Testis (tissue), 3 donors: Measurements from ENCODE around the gene CEMIP2. TPM values are rescaled to one million over a fixed set of nuclear protein-coding genes. Genes with fewer than 3 reads are reported as not detected.

Experiments
- DNase-seq: peaks from one replicate; pipeline ENCODE4 v3.0.0-alpha.2; 2019
- H3K27ac ChIP-seq, 2 donors: fragments of 200-600 bp; sonication (generic); one replicate each; pipeline ENCODE4 v1.5.1; 2019
- H3K27me3 ChIP-seq: fragments of 200-600 bp; sonication (generic); one replicate; pipeline ENCODE4 v1.5.1; 2019
- H3K36me3 ChIP-seq: fragments of 200-600 bp; sonication (generic); one replicate; pipeline ENCODE4 v1.5.1; 2017; ENCODE audit warnings: low read depth; ENCODE audit errors: missing control alignments
- H3K4me1 ChIP-seq: fragments of 200-600 bp; sonication (generic); one replicate; pipeline ENCODE4 v1.5.1; 2019
- H3K4me3 ChIP-seq, 2 donors: fragments of 200-600 bp; sonication (generic); one replicate each; pipeline ENCODE4 v1.5.1; 2017 to 2019
- H3K9me3 ChIP-seq: fragments of 200-600 bp; sonication (generic); one replicate; pipeline ENCODE4 v1.5.1; 2017
- POLR2A ChIP-seq: fragments of 450-650 bp; IDR thresholded peaks from one replicate; pipeline ENCODE4 v1.6.1; 2017; ENCODE audit warnings: antibody characterized with exemption, mild to moderate bottlenecking, moderate library complexity
- WGBS, 2 donors: methylation state at CpG; one replicate each; pipeline ENCODE4 v1.1.5; 2018; 5-methylcytosine and 5-hydroxymethylcytosine counted together
- intact Hi-C: fragments of 100-400 bp; cut with DNase I; formaldehyde crosslinking; loops from one replicate; pipeline ENCODE4 v1.15.1; 2023; ENCODE audit warnings: low total_unique reads
- polyA plus RNA-seq: library from polyadenylated mRNA; stranded (reverse); fragments of 350-450 nt; fragmentation: Illumina TruSeq; extraction: RNeasy Lipid Tissue Mini Kit (QIAGEN cat#74804); gene quantifications from one replicate; pipeline ENCODE4 v1.2.3, GENCODE V29; 2014; ENCODE audit warnings: low read depth, low replicate concordance; ENCODE audit not compliant: insufficient read depth
- total RNA-seq, 2 donors: library from RNA; depleted of rRNA; stranded (reverse); fragments of >200 nt; gene quantifications; one replicate each; pipeline ENCODE4 v1.2.3, GENCODE V29; 2016
- TF ChIP-seq, protein P1 (sequence below), 3 experiments: fragments of 450-650 bp in 2 of 3; fragments of 200-600 bp in 1 of 3; sonication (generic) in 1 of 3; IDR thresholded peaks; one replicate each; pipeline ENCODE4 v1.5.1; 2016 to 2019; ENCODE audit warnings: antibody characterized with exemption in 3 of 3, mild to moderate bottlenecking in 2 of 3, moderate library complexity in 1 of 3

The CEMIP2 gene
- total and polyA plus RNA-seq, 3 donors from 2014 or later, result 18.3 to 146 (median 109) TPM

DNA sequence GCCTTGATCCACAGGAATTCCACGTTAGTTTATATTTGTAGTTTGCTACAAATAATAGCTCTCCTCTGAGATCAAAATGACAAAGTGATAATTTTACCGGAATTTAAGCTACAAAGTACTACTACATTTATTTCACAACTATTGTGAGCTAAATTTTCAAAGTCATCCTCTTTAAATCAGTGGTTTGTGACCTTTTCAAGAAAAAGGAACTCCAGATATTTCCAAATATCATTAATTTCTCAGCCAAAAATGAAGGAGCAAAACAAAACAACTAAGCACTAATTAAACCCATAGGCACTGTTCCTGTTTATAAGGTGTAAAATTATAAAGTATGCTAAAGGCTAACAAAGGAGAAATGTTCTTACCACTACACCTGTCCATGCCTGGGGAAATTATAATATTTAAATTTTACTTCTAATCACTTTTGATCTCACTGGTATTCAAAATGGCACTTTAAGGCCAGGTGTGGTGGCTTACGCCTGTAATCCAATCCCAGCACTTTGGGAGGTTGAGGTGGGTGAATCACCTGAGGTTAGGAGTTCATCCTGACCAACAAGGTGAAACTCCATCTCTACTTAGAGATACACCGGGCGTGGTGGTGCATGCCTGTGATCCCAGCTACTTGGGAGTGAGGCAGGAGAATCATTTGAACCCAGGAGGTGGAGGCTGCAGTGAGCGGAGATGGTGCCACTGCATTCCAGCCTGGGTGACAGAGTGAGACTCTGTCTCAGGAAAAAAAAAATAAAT is 77.5 kb downstream of the CEMIP2 start:
- Histone ChIP-seq H3K9me3 (no peaks in the 10 kb centered on the region), H3K4me1 (no peaks in the 10 kb centered on the region), H3K27ac (no peak overlapping the region), H3K4me3 (no peak overlapping the region), H3K36me3 (no peaks in the 10 kb centered on the region), H3K27me3 (no peaks in the 10 kb centered on the region)
- intact Hi-C loops, result no loop called here
- WGBS, 2 donors, result 90 to 92% methylated on average over 6 of the region's 6 CpGs
- no peak for DNase-seq
- no peak for TF ChIP-seq POLR2A
- TF ChIP-seq, protein P1, sequence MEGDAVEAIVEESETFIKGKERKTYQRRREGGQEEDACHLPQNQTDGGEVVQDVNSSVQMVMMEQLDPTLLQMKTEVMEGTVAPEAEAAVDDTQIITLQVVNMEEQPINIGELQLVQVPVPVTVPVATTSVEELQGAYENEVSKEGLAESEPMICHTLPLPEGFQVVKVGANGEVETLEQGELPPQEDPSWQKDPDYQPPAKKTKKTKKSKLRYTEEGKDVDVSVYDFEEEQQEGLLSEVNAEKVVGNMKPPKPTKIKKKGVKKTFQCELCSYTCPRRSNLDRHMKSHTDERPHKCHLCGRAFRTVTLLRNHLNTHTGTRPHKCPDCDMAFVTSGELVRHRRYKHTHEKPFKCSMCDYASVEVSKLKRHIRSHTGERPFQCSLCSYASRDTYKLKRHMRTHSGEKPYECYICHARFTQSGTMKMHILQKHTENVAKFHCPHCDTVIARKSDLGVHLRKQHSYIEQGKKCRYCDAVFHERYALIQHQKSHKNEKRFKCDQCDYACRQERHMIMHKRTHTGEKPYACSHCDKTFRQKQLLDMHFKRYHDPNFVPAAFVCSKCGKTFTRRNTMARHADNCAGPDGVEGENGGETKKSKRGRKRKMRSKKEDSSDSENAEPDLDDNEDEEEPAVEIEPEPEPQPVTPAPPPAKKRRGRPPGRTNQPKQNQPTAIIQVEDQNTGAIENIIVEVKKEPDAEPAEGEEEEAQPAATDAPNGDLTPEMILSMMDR (IDR thresholded peaks at IDR 0.05), result no peak

DNA sequence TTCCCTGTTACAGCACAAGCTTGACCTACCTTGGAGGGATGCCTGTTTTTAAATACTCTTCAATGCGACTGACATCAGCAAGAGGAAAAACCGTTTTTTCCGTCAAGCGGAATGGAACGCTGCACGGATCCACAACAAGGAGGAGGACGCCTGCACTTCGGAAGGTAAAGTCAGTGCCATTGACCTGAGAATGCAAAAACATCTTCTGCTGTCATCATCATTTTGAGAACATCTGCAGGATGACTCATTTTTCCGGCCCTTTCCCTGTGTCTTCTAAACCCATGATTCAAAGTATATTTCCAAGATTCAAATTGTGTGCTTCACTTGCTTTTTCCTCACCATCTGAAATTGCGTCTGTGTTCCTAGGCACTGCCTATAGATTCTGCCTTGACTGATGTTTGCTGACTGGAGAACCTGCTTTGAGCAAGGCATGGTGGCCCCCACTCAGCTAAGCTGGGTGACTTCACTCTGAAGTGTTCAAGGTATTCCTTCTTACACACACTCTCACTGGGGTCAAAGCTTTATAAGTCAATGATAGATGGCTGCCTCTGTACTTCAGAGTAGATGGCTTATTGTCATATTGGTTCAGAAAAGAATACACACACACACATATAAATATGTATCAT is 78.1 kb downstream of the CEMIP2 start:
- Histone ChIP-seq H3K27ac (no peak overlapping the region), H3K27me3 (no peaks in the 10 kb centered on the region), H3K4me1 (no peaks in the 10 kb centered on the region), H3K4me3 (no peak overlapping the region), H3K9me3 (no peaks in the 10 kb centered on the region), H3K36me3 (no peaks in the 10 kb centered on the region)
- no peak for DNase-seq
- intact Hi-C loops, result no loop called here
- 95 to 98% methylated on average over 10 of the region's 10 CpGs for WGBS, 2 donors
- no peak for TF ChIP-seq POLR2A
- TF ChIP-seq, protein P1 (IDR thresholded peaks at IDR 0.05), result no peak

DNA sequence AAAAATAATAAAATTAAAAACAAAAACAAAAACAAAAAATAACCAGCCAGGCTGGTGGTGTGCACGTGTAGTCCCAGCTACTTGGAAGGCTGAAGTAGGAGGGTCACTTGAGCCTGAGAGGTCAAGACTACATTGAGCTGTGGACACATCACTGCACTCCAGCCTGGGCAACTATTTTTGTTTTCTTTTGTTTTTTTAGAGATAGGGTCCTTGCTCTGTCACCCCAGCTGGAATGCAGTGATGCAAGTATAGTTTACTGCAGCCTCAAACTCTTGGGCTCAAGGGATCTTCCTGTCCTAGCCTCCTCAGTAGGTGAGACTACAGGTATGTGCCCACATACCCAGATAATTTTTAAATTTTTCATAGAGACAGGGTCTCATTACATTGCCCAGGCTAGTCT is 80.6 kb downstream of the CEMIP2 start:
- Histone ChIP-seq H3K9me3 (no peaks in the 10 kb centered on the region), H3K4me1 (no peaks in the 10 kb centered on the region), H3K27ac (no peak overlapping the region), H3K4me3 (no peak overlapping the region), H3K27me3 (no peaks in the 10 kb centered on the region), H3K36me3 (no peaks in the 10 kb centered on the region)
- intact Hi-C loops, result no loop called here
- DNase-seq, result no peak
- 63 to 77% methylated on average over 1 of the region's 1 CpG for WGBS, 2 donors
- TF ChIP-seq POLR2A, result no peak
- TF ChIP-seq, protein P1 (IDR thresholded peaks at IDR 0.05), result no peak

DNA sequence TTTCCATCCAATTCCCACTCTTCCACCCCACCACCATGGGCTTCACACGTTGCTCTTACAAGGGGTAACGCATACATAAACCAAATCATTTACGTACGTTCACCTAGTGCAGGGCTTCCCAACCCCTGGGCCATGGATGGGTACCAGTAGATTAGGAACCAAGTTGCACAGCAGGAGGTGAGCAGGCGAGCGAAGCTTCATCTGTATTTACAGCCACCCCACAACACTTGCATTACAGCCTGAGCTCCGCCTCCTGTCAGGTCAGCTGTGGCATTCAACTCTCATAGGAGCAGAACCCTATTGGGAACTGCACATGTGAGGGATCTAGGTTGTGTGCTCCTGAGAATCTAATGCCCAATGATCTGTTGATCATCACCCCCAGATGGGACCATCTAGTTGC is 82.3 kb downstream of the CEMIP2 start:
- no peaks in the 10 kb centered on the region for H3K27me3 ChIP-seq
- 91 to 93% methylated on average over 7 of the region's 7 CpGs for WGBS, 2 donors
- TF ChIP-seq POLR2A, result no peak
- TF ChIP-seq, protein P1 (IDR thresholded peaks at IDR 0.05), result no peak
- intact Hi-C loops, result no loop called here
- H3K36me3 ChIP-seq, result no peaks in the 10 kb centered on the region
- DNase-seq, result no peak
- H3K4me3 ChIP-seq, result no peak overlapping the region
- no peaks in the 10 kb centered on the region for H3K9me3 ChIP-seq
- H3K4me1 ChIP-seq, result no peaks in the 10 kb centered on the region
- no peak overlapping the region for H3K27ac ChIP-seq
